Measurements from ENCODE around the gene PUM2.
"Not testable (repeated sequence)": the region's sequence is repeated elsewhere in the genome, so short reads cannot be mapped to it uniquely, and the experiment has no call there.

The PUM2 gene

GRCh38 chr2:20378891-20379519 lies 28.4 kb upstream of the PUM2 start:
- no peaks in the 10 kb centered on the region for H3K9me3 ChIP-seq (ENCODE audit: control extremely low read depth in 1 of 5, control insufficient read depth in 4 of 5, insufficient read depth in 2 of 5, low read depth in 1 of 5, low read length in 4 of 5)
- CTCF ChIA-PET = interaction anchor here (0.6 to 2.4 kb wide), 13 partner anchors 9 to 264 kb away, joined by 3 to 8 read pairs (median 4); partner anchors contain the start of gene RHOB

GRCh38 chr2:20378341-20378740 lies 27.7 kb upstream of the PUM2 start:
- ChIA-PET CTCF (interaction anchor here (1.0 to 2.4 kb wide), 10 partner anchors 17 to 265 kb away, joined by 3 to 8 read pairs (median 4); partner anchors contain the start of gene RHOB), POLR2A (interaction anchor here (0.5 kb wide), 1 partner anchor 364 kb away, joined by 4 read pairs; no protein-coding TSS in a partner anchor)
- no peak for DNase-seq
- Histone ChIP-seq H3K4me1 (ENCODE audit: control extremely low read depth in 1 of 4, control insufficient read depth in 4 of 4, insufficient read depth in 4 of 4, low read length in 3 of 4) (no peaks in the 10 kb centered on the region), H3K36me3 (ENCODE audit: control insufficient read depth in 4 of 4, insufficient read depth in 4 of 4, low read length in 3 of 4) (no peaks in the 10 kb centered on the region), H3K4me3 (ENCODE audit: control insufficient read depth in 1 of 7, extremely low read depth in 1 of 7, insufficient read depth in 4 of 7, low read depth in 2 of 7, low read length in 6 of 7) (no peak overlapping the region), H3K27me3 (replicated peaks in 2 of 5; ENCODE audit: control insufficient read depth in 4 of 5, insufficient read depth in 5 of 5, low read length in 4 of 5) (no peaks in the 10 kb centered on the region), H3K9me3 (ENCODE audit: control extremely low read depth in 1 of 5, control insufficient read depth in 4 of 5, insufficient read depth in 2 of 5, low read depth in 1 of 5, low read length in 4 of 5) (no peaks in the 10 kb centered on the region), H3K27ac (ENCODE audit: insufficient read depth in 1 of 2, low read depth in 1 of 2, low read length in 2 of 2, poor library complexity in 1 of 2, severe bottlenecking in 2 of 2) (no peak overlapping the region)
- WGBS (ENCODE audit: insufficient coverage) = 86% methylated on average over 8 of the region's 8 CpGs

More at GRCh38 chr2:20378891-20379519, 28.4 kb upstream of the PUM2 start:
- POLR2A ChIA-PET = interaction anchor here (0.5 kb wide), 2 partner anchors 227 to 364 kb away, joined by 3 to 4 read pairs; no protein-coding TSS in a partner anchor
- Histone ChIP-seq H3K4me3 (ENCODE audit: control insufficient read depth in 1 of 7, extremely low read depth in 1 of 7, insufficient read depth in 4 of 7, low read depth in 2 of 7, low read length in 6 of 7) (no peak overlapping the region), H3K27me3 (replicated peaks in 2 of 5; ENCODE audit: control insufficient read depth in 4 of 5, insufficient read depth in 5 of 5, low read length in 4 of 5) (no peaks in the 10 kb centered on the region), H3K4me1 (ENCODE audit: control extremely low read depth in 1 of 4, control insufficient read depth in 4 of 4, insufficient read depth in 4 of 4, low read length in 3 of 4) (no peaks in the 10 kb centered on the region), H3K27ac (ENCODE audit: insufficient read depth in 1 of 2, low read depth in 1 of 2, low read length in 2 of 2, poor library complexity in 1 of 2, severe bottlenecking in 2 of 2) (no peak overlapping the region), H3K36me3 (ENCODE audit: control insufficient read depth in 4 of 4, insufficient read depth in 4 of 4, low read length in 3 of 4) (no peaks in the 10 kb centered on the region)
- no peak for DNase-seq
- WGBS (ENCODE audit: insufficient coverage) = 71% methylated on average over 13 of the region's 13 CpGs

DNA sequence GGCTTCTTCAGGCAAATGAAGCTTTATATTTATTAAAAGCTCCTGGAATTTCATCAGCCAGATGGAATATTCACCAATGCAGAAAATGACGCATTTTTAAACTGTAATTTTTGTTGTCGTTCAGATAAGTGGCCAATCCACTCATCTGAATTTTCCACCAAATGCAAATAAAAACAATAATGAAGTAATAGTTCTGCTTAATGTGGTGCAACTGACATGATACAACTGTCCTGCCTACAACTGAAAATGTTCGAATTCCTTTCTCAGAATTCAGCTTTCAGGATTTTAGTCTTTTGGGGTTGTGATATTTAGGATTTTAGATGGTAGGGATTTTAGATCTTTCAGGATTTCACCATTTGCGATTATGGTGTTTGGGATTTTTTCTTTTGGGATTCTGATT lies 27.1 kb upstream of the PUM2 start:
- Histone ChIP-seq H3K36me3 (ENCODE audit: control insufficient read depth in 4 of 4, insufficient read depth in 4 of 4, low read length in 3 of 4) (no peaks in the 10 kb centered on the region), H3K4me1 (ENCODE audit: control extremely low read depth in 1 of 4, control insufficient read depth in 4 of 4, insufficient read depth in 4 of 4, low read length in 3 of 4) (no peaks in the 10 kb centered on the region), H3K4me3 (ENCODE audit: control insufficient read depth in 1 of 7, extremely low read depth in 1 of 7, insufficient read depth in 4 of 7, low read depth in 2 of 7, low read length in 6 of 7) (no peak overlapping the region), H3K9me3 (ENCODE audit: control extremely low read depth in 1 of 5, control insufficient read depth in 4 of 5, insufficient read depth in 2 of 5, low read depth in 1 of 5, low read length in 4 of 5) (no peaks in the 10 kb centered on the region), H3K27ac (ENCODE audit: insufficient read depth in 1 of 2, low read depth in 1 of 2, low read length in 2 of 2, poor library complexity in 1 of 2, severe bottlenecking in 2 of 2) (no peak overlapping the region), H3K27me3 (replicated peaks in 2 of 5; ENCODE audit: control insufficient read depth in 4 of 5, insufficient read depth in 5 of 5, low read length in 4 of 5) (no peaks in the 10 kb centered on the region)
- no peak for DNase-seq
- CTCF ChIA-PET = interaction anchor here (0.6 to 2.4 kb wide), 6 partner anchors 17 to 264 kb away, joined by 3 to 8 read pairs (median 4); no protein-coding TSS in a partner anchor
- POLR2A ChIA-PET = no interaction called here
- 100% methylated on average over 2 of the region's 4 CpGs for WGBS (ENCODE audit: insufficient coverage)

DNA sequence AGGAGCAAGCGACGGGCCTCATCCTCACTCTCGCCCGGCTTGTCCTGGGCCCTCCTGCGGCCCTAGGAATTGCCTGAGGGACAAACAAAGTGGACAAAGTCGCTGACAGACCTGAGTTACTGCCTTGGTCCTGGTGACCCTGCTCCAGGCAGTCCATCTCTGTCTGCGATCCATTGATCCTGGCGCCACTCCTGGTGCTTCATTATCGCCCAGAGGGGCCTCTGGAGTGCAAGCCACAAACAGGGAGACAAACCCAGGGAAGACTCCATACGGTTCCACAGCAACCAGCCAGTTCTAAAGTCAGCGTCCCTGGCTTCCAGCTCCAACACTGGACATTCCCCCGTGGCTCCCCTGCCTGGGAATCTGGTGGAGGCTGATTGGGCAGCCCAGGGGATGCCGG lies 24.3 kb upstream of the PUM2 start:
- H3K27ac ChIP-seq (ENCODE audit: insufficient read depth in 1 of 2, low read depth in 1 of 2, low read length in 2 of 2, poor library complexity in 1 of 2, severe bottlenecking in 2 of 2); H3K9me3 ChIP-seq (ENCODE audit: control extremely low read depth in 1 of 5, control insufficient read depth in 4 of 5, insufficient read depth in 2 of 5, low read depth in 1 of 5, low read length in 4 of 5); DNase-seq; H3K4me3 ChIP-seq (ENCODE audit: control insufficient read depth in 1 of 7, extremely low read depth in 1 of 7, insufficient read depth in 4 of 7, low read depth in 2 of 7, low read length in 6 of 7); POLR2A ChIA-PET; H3K27me3 ChIP-seq (replicated peaks in 2 of 5; ENCODE audit: control insufficient read depth in 4 of 5, insufficient read depth in 5 of 5, low read length in 4 of 5); H3K36me3 ChIP-seq (ENCODE audit: control insufficient read depth in 4 of 4, insufficient read depth in 4 of 4, low read length in 3 of 4); CTCF ChIA-PET; H3K4me1 ChIP-seq (ENCODE audit: control extremely low read depth in 1 of 4, control insufficient read depth in 4 of 4, insufficient read depth in 4 of 4, low read length in 3 of 4): not testable (repeated sequence)
- WGBS (ENCODE audit: insufficient coverage) = 100% methylated on average over 6 of the region's 13 CpGs

- Histone ChIP-seq H3K4me3 (ENCODE audit: control insufficient read depth in 1 of 7, extremely low read depth in 1 of 7, insufficient read depth in 4 of 7, low read depth in 2 of 7, low read length in 6 of 7) (no peak overlapping the region), H3K9me3 (ENCODE audit: control extremely low read depth in 1 of 5, control insufficient read depth in 4 of 5, insufficient read depth in 2 of 5, low read depth in 1 of 5, low read length in 4 of 5) (peaks cover 0 to 3% (median 1%) of the 10 kb centered on the region in 5 experiments), H3K4me1 (ENCODE audit: control extremely low read depth in 1 of 4, control insufficient read depth in 4 of 4, insufficient read depth in 4 of 4, low read length in 3 of 4) (no peaks in the 10 kb centered on the region), H3K36me3 (ENCODE audit: control insufficient read depth in 4 of 4, insufficient read depth in 4 of 4, low read length in 3 of 4) (no peaks in the 10 kb centered on the region), H3K27ac (ENCODE audit: insufficient read depth in 1 of 2, low read depth in 1 of 2, low read length in 2 of 2, poor library complexity in 1 of 2, severe bottlenecking in 2 of 2) (no peak overlapping the region), H3K27me3 (replicated peaks in 2 of 5; ENCODE audit: control insufficient read depth in 4 of 5, insufficient read depth in 5 of 5, low read length in 4 of 5) (no peaks in the 10 kb centered on the region)
- DNase-seq = no peak
- 92% methylated on average over 1 of the region's 3 CpGs for WGBS (ENCODE audit: insufficient coverage)
- CTCF ChIA-PET = interaction anchor here (1.1 kb wide), 1 partner anchor 71 kb away, joined by 4 read pairs; no protein-coding TSS in a partner anchor
- POLR2A ChIA-PET = no interaction called here
Measured at GRCh38 chr2:20372896-20373640, 22.4 kb upstream of the PUM2 start.

DNA sequence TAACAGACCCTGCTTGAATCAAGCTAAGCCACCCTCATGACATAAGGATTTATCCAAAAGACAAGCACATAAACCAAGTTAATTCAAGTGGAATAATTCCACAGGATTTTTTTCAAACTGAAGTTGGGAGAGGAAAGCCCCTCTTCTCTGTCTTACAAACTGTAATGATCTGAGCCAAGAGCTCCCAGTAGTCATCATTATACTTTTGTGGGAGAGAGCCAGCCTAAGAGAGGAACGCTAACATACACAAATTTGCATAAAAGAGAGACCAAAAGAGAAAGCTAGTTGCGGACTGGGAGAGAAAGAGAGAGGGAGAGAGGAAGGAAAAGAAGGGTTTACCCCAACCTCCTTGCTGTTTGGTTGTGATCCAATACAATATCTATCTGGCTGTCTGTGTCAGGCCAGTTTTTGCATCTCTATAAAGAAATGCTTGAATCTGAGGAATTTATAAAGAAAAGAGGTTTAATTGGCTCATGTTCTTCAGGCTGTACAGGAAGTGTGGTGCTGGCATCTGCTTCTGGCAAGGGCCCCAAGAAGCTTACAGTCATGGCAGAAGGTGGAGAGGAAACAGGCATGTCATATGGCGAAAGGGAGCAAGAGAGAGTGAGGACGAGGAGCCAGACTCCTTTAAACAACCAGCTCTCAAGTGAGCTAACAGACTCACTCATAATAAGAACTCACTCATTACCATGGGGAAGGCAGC lies 20.8 kb upstream of the PUM2 start:
- no peak overlapping the region for H3K27ac ChIP-seq (ENCODE audit: insufficient read depth in 1 of 2, low read depth in 1 of 2, low read length in 2 of 2, poor library complexity in 1 of 2, severe bottlenecking in 2 of 2)
- ChIA-PET CTCF (no interaction called here), POLR2A (no interaction called here)
- H3K4me3 ChIP-seq (ENCODE audit: control insufficient read depth in 1 of 7, extremely low read depth in 1 of 7, insufficient read depth in 4 of 7, low read depth in 2 of 7, low read length in 6 of 7) = no peak overlapping the region
- WGBS (ENCODE audit: insufficient coverage) = 100% methylated on average over 2 of the region's 4 CpGs
- no peaks in the 10 kb centered on the region for H3K27me3 ChIP-seq (replicated peaks in 2 of 5; ENCODE audit: control insufficient read depth in 4 of 5, insufficient read depth in 5 of 5, low read length in 4 of 5)
- H3K4me1 ChIP-seq (ENCODE audit: control extremely low read depth in 1 of 4, control insufficient read depth in 4 of 4, insufficient read depth in 4 of 4, low read length in 3 of 4) = no peaks in the 10 kb centered on the region
- H3K9me3 ChIP-seq (ENCODE audit: control extremely low read depth in 1 of 5, control insufficient read depth in 4 of 5, insufficient read depth in 2 of 5, low read depth in 1 of 5, low read length in 4 of 5) = peaks cover 0 to 7% (median 3%) of the 10 kb centered on the region in 5 experiments
- no peaks in the 10 kb centered on the region for H3K36me3 ChIP-seq (ENCODE audit: control insufficient read depth in 4 of 4, insufficient read depth in 4 of 4, low read length in 3 of 4)
- no peak for DNase-seq
